ENCODE data around the gene ARMC10.
A peak's percentile ranks its signal among the peaks of the same experiment; 100 is the strongest.
"Not testable (repeated sequence)": the region's sequence is repeated elsewhere in the genome, so short reads cannot be mapped to it uniquely, and the experiment has no call there.

The ARMC10 gene

DNA sequence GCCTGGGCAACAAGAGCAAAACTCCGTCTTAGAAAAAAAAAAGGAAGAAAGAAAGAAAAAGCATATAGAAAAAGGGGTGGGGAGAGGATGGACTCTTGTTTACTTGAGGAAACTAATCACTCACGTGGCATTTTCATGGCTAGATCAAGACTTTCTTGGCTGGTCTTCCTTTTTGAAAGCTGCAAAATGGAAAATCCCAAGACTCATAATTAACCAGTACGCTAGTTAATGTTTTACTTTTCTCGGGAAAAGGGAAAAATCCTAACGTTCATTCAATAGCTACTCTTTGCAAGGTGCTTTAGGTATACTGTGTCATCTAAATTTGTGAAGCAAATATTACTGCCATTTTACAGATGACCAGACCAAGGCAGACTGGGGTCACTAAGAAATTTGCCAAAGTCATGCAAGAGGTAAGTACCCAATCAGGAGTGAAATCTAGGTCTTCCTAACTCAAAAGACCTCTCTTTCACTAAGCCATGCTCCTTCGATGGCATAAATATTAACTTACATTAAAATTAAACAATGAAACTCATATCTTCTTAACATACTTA lies 49.6 kb downstream of the ARMC10 start:
- peak; percentile 70 for DNase-seq (ENCODE audit: low spot score)

DNA sequence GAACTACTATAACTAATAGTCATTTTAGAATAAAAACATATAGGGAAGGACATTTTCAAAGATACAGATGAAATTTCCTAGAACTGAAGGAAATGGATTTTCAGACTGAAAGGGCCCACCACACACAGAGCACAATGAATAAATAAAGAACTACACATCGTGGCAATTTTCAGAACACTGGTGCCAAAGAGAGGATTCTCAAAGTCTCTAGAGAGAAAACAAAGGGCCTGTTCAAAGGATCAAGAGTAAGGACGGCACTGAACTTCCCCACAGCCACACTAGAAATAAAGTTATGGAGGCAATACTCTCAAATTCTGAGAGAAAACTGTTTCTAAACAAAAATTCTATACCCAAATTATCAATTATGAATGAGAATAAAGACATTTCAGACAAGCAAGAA lies 52.1 kb downstream of the ARMC10 start:
- DNase-seq (ENCODE audit: low spot score) = no peak

DNA sequence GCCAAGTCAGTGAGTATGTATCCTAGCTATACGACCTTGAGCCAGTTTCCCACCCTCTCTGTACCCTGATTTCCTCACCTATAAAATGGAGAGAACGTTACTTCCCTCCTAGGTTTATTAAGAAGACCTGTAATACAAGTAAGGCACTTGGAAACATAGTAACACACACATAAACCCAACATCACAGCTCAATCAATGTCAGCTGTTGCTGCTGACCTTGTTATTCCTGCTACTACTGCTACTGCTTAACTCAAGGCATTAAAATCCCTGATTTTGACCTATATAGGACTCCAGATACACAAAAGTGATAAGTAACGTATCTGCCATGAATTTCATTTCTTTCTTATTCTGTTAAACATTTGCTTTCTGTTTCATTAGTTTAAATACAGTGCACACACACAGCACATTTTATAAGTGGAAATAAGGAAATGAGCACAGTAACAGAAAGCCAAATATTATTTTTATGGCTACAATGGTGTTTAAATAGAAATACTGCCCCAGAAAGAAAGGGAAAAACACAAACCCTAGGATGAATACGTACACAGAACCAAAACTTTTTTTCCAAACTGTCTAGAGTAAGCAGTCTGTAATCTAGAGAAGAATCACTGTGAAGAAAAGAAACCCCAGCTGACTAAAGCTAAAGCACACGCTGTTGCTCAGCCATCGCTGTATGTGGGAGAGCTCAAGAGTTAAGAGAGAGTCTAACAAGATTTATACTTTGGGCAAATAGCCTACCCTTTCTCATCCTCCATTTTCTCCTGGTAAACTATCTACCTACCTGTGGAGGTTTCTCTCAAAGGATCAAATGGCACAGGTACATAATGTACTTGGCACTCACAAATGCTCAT lies 55.0 kb downstream of the ARMC10 start:
- DNase-seq (ENCODE audit: low spot score) = no peak

- DNase-seq (ENCODE audit: low spot score) = peak; percentile 64
Measured at GRCh38 chr7:103130901-103131624, 56.1 kb downstream of the ARMC10 start.

DNA sequence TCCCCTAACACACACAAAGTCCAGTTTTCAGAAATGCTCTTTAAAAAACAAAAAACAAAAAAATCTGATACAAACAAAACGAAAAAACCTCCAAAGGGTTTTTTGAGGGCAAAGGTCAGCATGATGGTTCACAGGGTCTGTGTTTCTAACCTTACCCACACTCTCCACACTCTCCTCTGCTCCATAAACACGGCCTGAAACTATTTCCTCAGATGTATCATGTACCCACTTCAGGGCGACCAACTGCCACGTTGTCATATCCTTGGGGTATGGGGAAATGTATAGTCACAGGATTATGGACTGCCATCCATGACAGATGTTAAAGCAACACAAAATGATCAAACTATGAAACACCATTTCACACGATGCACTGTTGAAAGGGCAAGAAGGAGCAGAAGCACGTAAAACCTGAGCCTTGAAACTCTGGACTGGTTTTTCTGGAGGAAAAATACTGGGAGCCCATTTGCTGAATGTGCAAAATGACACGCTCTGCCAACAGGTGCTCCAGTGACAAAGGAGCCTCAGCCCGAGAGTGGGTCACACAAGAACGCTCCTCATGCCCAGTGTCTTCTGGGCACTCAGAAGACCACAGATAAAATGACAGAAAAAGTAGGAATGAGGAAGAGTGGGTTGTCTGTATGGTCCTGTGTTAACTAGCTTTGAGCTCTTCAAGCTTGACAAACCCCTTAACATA lies 58.2 kb downstream of the ARMC10 start:
- no peak for DNase-seq (ENCODE audit: low spot score)

GRCh38 chr7:103134836-103135554 lies 60.1 kb downstream of the ARMC10 start:
- DNase-seq (ENCODE audit: low spot score) = no peak

DNA sequence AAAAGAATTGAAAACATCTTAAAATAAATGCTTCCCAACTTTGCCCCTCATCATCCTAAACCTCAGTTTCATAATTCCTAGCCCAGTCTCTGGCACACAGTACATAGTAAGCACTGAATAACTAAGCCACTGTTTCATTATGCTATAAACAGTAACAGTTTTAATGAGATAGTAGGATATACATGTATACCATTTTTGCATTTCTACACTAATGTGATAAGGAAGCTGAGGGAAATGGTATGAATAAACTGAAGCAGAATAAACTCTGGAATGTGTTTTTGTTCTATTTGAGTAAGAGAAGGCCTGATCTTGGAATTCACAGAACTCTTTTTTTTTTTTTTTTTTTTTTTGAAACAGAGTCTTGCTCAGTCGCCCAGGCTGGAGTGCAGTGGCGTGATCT lies 65.1 kb downstream of the ARMC10 start:
- no peak for DNase-seq (ENCODE audit: low spot score)

GRCh38 chr7:103140685-103141084 lies 65.7 kb downstream of the ARMC10 start:
- no peak for DNase-seq (ENCODE audit: low spot score)

DNA sequence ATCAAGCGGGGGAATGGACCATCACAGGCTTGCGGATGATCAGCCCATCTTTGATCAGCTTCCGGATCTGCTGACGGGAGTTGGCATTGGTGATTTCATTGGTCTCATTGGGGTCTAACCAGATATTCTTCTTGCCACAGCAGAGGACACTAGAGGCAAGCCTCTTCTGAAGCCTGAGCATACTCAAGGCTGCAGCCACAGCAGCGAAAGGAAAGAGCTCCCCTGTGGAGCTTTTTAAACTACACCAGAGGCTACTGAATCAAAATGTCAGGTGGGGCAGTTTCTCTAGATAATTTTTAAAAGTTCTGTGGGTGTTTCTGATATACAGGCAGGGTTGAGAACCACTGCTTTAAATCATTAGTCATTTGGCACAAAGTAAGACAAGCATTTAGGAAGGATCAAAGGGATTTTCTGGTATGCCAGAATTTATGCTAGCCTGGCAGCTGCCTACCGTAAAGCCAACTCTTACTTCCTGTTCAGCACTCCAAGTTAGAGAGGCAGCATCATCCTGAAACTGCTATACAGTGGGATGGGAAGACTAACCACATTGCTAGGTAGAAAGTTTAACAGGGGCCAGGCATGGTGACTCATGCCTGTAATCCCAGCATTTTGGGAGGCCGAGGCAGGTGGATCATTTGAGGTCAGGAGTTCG lies 66.9 kb downstream of the ARMC10 start:
- DNase-seq (ENCODE audit: low spot score) = peak; percentile 77

DNA sequence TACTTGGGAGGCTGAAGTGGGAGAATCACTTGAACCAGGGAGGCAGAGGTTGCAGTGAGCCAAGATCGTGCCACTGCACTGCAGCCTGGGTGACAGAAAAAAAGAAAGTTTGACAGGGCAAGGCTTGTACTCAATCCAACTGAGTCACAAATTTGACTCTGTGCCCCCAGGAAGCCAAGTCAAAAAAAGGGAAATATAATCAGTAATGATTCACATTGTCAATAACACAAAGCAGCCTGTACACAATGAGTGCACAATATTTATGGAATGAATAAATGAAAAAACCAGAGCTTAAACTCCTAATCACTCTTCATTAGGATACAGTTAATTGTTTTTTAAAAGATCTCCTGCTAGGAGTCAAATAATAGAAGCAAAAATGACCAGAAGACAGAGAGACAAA lies 67.6 kb downstream of the ARMC10 start:
- DNase-seq (ENCODE audit: low spot score) = no peak

GRCh38 chr7:103143868-103144267 lies 68.9 kb downstream of the ARMC10 start:
- peak; percentile 63 for DNase-seq (ENCODE audit: low spot score)

GRCh38 chr7:103144754-103145153 lies 69.8 kb downstream of the ARMC10 start:
- DNase-seq (ENCODE audit: low spot score) = not testable (repeated sequence)

DNA sequence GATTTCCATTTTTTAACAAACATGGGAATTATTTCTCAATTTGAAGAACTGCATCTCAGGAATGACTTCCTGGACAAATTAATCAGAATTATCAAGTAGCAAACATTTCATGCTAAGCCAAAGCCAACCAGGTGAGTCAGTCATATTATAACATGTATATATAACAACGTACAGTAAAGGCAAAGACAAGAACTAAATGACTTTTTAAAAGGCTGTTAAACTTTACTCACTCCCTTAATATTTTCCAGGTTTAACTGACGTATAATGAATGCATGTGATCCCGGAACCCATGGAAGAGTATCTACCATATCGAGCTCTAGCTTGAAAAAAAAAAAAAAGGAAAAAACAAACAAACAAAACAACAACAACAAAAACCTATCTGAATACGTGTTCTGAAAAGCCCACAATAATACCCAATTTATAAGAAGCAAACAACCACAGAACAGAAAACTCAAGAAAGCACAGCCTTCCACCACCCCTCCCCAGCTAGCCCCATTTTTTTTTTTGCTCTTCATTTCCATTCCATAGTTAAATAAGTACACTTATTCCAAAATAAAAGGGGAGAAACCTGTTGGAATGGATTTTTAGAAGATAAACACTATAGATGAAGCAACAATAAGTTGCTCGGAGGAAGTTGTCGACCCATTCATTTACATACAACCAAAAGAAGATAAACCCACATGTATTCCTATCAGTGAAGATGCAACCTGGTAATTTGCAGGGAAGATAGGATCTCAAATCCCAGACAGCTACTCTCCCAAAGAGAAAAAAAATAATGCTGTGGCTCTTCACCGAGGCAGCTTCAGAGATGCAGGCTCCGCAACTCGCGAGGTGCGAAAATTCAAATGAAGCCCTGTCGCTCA lies 73.4 kb downstream of the ARMC10 start:
- DNase-seq (ENCODE audit: low spot score) = no peak

Measured in LoVo (cell line).